ENCODE results near the gene UBR2. TPM values are rescaled to one million over a fixed set of nuclear protein-coding genes. Genes with fewer than 3 reads are reported as not detected.
A peak's percentile ranks its signal among the peaks of the same experiment; 100 is the strongest.

The UBR2 gene
- total RNA-seq, 1 experiment from 2014 or later = 21.1 TPM

DNA sequence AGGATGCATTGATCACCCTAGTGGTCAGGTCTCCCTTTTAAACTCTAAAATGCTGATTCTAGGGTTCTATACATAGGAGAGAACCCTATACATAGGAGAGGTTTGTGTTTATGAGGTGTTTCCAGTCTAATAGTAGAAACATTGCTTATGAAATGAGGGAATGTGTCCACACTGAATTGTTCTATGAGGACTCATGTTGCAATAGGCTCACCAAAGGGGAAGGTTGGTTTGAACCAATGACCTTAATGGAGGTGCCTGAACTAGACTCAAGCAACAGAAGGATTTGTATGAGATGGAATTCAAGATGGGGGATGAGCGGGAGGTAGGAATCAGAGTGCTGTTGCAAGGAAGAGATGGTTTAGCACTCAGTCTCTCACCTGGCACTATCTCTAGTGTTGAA is 33.5 kb upstream of the UBR2 start:
- Histone ChIP-seq H4K20me1 (ENCODE audit: insufficient read depth) (no peaks in the 10 kb centered on the region), H3K27me3 (ENCODE audit: insufficient read depth, low read depth) (no peaks in the 10 kb centered on the region), H3K9me2 (ENCODE audit: insufficient read depth) (no peaks in the 10 kb centered on the region), H3K27ac (no peak overlapping the region), H3K36me3 (ENCODE audit: low read depth) (no peaks in the 10 kb centered on the region), H3K9me3 (ENCODE audit: insufficient read depth, low read depth) (no peaks in the 10 kb centered on the region), H3F3A (ENCODE audit: insufficient read depth, low read depth) (0 out of 2 replicates have a peak, but pooled peaks cover 3% of the 10 kb centered on the region), H3K4me2 (no peak overlapping the region), H3K79me2 (ENCODE audit: low read depth) (no peaks in the 10 kb centered on the region), H3K4me3 (no peak overlapping the region), H2AFZ (no peak overlapping the region), H3K4me1 (replicated peaks; ENCODE audit: insufficient read depth) (peaks cover 15% of the 10 kb centered on the region)
- POLR2A ChIA-PET (ENCODE audit: unreplicated experiment) = no interaction called here
- CTCF ChIA-PET = no interaction called here
- DNase-seq = no peak
- TF ChIP-seq CTCF (conservative IDR thresholded peaks at IDR 0.05) = no peak
- no peak for TF ChIP-seq EZH2 (IDR thresholded peaks at IDR 0.05; ENCODE audit: low read depth)
- no TSS peak for BruUV-seq (replicated peaks)
- intact Hi-C loops (cut with micrococcal nuclease; ENCODE audit: unreplicated experiment) = loop anchor here (5.0 kb wide), 1 partner anchor 78 kb away; the partner anchor contains the start of gene TRERF1

DNA sequence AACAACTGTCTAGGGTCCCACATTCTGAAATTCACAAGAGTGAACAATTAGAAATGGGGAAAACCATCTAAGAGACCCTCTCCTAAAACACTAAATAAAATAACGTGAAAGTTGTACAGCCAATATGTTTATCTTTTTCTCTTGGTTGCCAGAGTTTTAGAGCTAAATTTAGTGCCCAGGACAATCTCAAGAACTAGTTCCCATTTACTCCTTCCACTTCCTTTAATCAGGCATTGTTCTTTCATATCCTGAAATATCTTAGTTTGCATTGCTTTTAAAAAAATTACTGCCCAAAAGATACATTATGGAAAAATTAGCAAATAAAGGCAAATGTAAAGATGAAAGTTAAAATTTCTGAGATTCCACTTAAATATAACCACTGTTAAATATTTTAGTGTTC is 33.1 kb upstream of the UBR2 start:
- Histone ChIP-seq H3K4me1 (replicated peaks; ENCODE audit: insufficient read depth) (peaks cover 15% of the 10 kb centered on the region), H3K9me2 (ENCODE audit: insufficient read depth) (no peaks in the 10 kb centered on the region), H3K27me3 (ENCODE audit: insufficient read depth, low read depth) (no peaks in the 10 kb centered on the region), H3K36me3 (ENCODE audit: low read depth) (no peaks in the 10 kb centered on the region), H3K79me2 (ENCODE audit: low read depth) (no peaks in the 10 kb centered on the region), H3K4me3 (no peak overlapping the region), H3K27ac (no peak overlapping the region), H2AFZ (no peak overlapping the region), H3K9me3 (ENCODE audit: insufficient read depth, low read depth) (no peaks in the 10 kb centered on the region), H4K20me1 (ENCODE audit: insufficient read depth) (no peaks in the 10 kb centered on the region), H3K4me2 (no peak overlapping the region), H3F3A (ENCODE audit: insufficient read depth, low read depth) (0 out of 2 replicates have a peak, but pooled peaks cover 3% of the 10 kb centered on the region)
- intact Hi-C loops (cut with micrococcal nuclease; ENCODE audit: unreplicated experiment) = loop anchor here (5.0 kb wide), 1 partner anchor 78 kb away; the partner anchor contains the start of gene TRERF1
- TF ChIP-seq EZH2 (IDR thresholded peaks at IDR 0.05; ENCODE audit: low read depth) (no peak), CTCF (conservative IDR thresholded peaks at IDR 0.05) (no peak)
- CTCF ChIA-PET = interaction anchor here (0.6 kb wide), 1 partner anchor 78 kb away, joined by 3 read pairs; no protein-coding TSS in a partner anchor
- no TSS peak for BruUV-seq (replicated peaks)
- no peak for DNase-seq
- POLR2A ChIA-PET (ENCODE audit: unreplicated experiment) = no interaction called here

DNA sequence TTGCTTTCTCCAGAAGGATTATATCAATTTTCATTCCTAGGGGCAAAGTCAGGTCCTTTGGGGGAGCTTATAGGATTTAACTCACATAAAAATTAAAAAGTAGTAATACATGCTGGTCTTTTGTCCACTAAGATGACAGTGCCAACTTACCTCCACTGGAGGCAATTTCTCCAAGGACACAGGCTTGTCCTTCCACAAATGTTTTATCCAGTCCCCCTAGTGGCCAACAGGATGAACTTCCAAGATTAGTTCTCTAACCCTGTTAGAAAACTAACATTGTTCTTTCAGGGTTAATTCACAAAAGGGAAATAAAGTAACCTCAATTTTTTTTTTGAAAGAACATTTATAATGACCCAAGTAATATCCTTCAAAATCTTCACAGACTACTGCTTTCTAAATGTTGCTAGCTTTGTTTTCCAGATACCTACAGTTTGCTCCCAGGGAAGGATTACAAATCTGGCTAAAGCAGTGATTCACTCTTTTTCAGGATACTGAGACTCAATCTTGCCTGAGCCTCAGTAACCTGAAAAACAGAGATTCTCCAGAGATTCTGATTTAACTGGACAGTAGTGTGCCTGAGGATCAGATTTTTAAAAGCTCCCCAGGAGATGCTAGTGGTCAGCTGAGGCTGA is 31.7 kb upstream of the UBR2 start:
- Histone ChIP-seq H3K9me2 (ENCODE audit: insufficient read depth) (no peaks in the 10 kb centered on the region), H4K20me1 (ENCODE audit: insufficient read depth) (no peaks in the 10 kb centered on the region), H3K36me3 (ENCODE audit: low read depth) (no peaks in the 10 kb centered on the region), H3K27ac (no peak overlapping the region), H3K4me1 (replicated peaks; ENCODE audit: insufficient read depth) (peaks cover 14% of the 10 kb centered on the region), H3K79me2 (ENCODE audit: low read depth) (no peaks in the 10 kb centered on the region), H3K27me3 (ENCODE audit: insufficient read depth, low read depth) (no peaks in the 10 kb centered on the region), H2AFZ (no peak overlapping the region), H3K9me3 (ENCODE audit: insufficient read depth, low read depth) (no peaks in the 10 kb centered on the region), H3K4me3 (no peak overlapping the region), H3F3A (ENCODE audit: insufficient read depth, low read depth) (0 out of 2 replicates have a peak, but pooled peaks cover 3% of the 10 kb centered on the region), H3K4me2 (no peak overlapping the region)
- BruUV-seq (replicated peaks) = no TSS peak
- intact Hi-C loops (cut with micrococcal nuclease; ENCODE audit: unreplicated experiment) = loop anchor here (5.0 kb wide), 1 partner anchor 80 kb away; the partner anchor contains the start of gene TRERF1
- TF ChIP-seq CTCF (conservative IDR thresholded peaks at IDR 0.05) = peak; percentile 94
- no peak for TF ChIP-seq EZH2 (IDR thresholded peaks at IDR 0.05; ENCODE audit: low read depth)
- ChIA-PET CTCF (interaction anchor here (1.2 kb wide), 1 partner anchor 15 kb away, joined by 3 read pairs; no protein-coding TSS in a partner anchor), POLR2A (ENCODE audit: unreplicated experiment) (no interaction called here)
- DNase-seq = peak; percentile 12 to 49

Measured in PC-9 (cell line).